BE2C (cell line): Measurements from ENCODE around the gene IFNB1. TPM values are rescaled to one million over a fixed set of nuclear protein-coding genes. Genes with fewer than 3 reads are reported as not detected.

Experiments used
- DNase-seq: peaks from one replicate; pipeline ENCODE4 v3.0.0-alpha.2; 2020
- H3K27me3 ChIP-seq: fragments of 250-450 bp; sonication (Bioruptor Pico); 2 replicates; pipeline ENCODE4 v1.5.1; 2020; ENCODE audit warnings: mild to moderate bottlenecking
- H3K36me3 ChIP-seq: fragments of 250-450 bp; sonication (Bioruptor Pico); 2 replicates; pipeline ENCODE4 v1.5.1; 2020; ENCODE audit warnings: mild to moderate bottlenecking
- H3K4me1 ChIP-seq: fragments of 250-450 bp; sonication (Bioruptor Pico); 2 replicates; pipeline ENCODE4 v1.5.1; 2020
- H3K4me3 ChIP-seq: 2 replicates; pipeline ENCODE4 v1.5.1; 2011; ENCODE audit warnings: low read depth, low read length
- H3K9me3 ChIP-seq: fragments of 250-450 bp; sonication (Bioruptor Pico); 2 replicates; pipeline ENCODE4 v1.5.1; 2020
- polyA plus RNA-seq: library from polyadenylated mRNA; unstranded; fragments of >200 nt; gene quantifications from one replicate; pipeline ENCODE4 v1.2.1, GENCODE V29; 2012; ENCODE audit warnings: low read depth, missing spikeins; ENCODE audit not compliant: insufficient read length, insufficient read depth
- TF ChIP-seq, protein P1 (sequence below): IDR thresholded peaks from 2 replicates; pipeline ENCODE4 v1.5.1; 2012; ENCODE audit warnings: mild to moderate bottlenecking, low read depth, low read length

The IFNB1 gene
- polyA plus RNA-seq = not detected

GRCh38 chr9:21077781-21078180 lies at the start of gene IFNB1:
IFNB1 (minus strand) TSS chr9:21077942; CDS start chr9:21077869, 73 bp downstream.
- Histone ChIP-seq H3K36me3 (no peaks in the 10 kb centered on the region), H3K27me3 (no peaks in the 10 kb centered on the region)
- TF ChIP-seq, protein P1, sequence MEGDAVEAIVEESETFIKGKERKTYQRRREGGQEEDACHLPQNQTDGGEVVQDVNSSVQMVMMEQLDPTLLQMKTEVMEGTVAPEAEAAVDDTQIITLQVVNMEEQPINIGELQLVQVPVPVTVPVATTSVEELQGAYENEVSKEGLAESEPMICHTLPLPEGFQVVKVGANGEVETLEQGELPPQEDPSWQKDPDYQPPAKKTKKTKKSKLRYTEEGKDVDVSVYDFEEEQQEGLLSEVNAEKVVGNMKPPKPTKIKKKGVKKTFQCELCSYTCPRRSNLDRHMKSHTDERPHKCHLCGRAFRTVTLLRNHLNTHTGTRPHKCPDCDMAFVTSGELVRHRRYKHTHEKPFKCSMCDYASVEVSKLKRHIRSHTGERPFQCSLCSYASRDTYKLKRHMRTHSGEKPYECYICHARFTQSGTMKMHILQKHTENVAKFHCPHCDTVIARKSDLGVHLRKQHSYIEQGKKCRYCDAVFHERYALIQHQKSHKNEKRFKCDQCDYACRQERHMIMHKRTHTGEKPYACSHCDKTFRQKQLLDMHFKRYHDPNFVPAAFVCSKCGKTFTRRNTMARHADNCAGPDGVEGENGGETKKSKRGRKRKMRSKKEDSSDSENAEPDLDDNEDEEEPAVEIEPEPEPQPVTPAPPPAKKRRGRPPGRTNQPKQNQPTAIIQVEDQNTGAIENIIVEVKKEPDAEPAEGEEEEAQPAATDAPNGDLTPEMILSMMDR = no peak

GRCh38 chr9:21121595-21122251 lies 44.0 kb upstream of the IFNB1 start:
- H3K9me3 ChIP-seq = no peaks in the 10 kb centered on the region
- no peaks in the 10 kb centered on the region for H3K36me3 ChIP-seq
- H3K27me3 ChIP-seq = no peaks in the 10 kb centered on the region
- DNase-seq = no peak
- H3K4me3 ChIP-seq = no peak overlapping the region
- TF ChIP-seq, protein P1 = no peak
- no peaks in the 10 kb centered on the region for H3K4me1 ChIP-seq

More at GRCh38 chr9:21077781-21078180, at the start of gene IFNB1:
- no peaks in the 10 kb centered on the region for H3K4me1 ChIP-seq
- H3K9me3 ChIP-seq = no peaks in the 10 kb centered on the region
- H3K4me3 ChIP-seq = no peak within 1 kb of the TSS
- no peak for DNase-seq

DNA sequence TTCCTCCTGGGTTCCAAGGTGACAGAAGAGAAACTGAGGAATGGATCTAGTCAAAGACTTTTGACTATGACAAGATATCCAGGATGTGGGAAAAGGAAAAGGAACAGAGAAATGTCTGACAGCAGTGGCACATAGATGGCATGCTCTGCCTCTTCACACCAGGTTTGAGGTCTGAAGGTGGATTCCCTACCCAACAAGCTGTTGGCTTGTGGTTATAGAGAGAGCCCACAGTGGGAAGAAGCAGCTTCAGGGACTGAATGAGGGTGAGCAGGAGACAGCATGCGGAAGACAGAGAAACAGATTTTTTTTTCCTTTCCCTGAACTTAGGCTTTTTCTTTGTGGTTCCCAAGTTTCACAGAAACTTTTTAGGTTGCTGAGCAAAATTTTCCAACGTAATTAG lies 43.3 kb upstream of the IFNB1 start:
- DNase-seq = no peak
- Histone ChIP-seq H3K4me1 (no peaks in the 10 kb centered on the region), H3K36me3 (no peaks in the 10 kb centered on the region), H3K4me3 (no peak overlapping the region), H3K9me3 (no peaks in the 10 kb centered on the region), H3K27me3 (no peaks in the 10 kb centered on the region)
- TF ChIP-seq, protein P1 = no peak

DNA sequence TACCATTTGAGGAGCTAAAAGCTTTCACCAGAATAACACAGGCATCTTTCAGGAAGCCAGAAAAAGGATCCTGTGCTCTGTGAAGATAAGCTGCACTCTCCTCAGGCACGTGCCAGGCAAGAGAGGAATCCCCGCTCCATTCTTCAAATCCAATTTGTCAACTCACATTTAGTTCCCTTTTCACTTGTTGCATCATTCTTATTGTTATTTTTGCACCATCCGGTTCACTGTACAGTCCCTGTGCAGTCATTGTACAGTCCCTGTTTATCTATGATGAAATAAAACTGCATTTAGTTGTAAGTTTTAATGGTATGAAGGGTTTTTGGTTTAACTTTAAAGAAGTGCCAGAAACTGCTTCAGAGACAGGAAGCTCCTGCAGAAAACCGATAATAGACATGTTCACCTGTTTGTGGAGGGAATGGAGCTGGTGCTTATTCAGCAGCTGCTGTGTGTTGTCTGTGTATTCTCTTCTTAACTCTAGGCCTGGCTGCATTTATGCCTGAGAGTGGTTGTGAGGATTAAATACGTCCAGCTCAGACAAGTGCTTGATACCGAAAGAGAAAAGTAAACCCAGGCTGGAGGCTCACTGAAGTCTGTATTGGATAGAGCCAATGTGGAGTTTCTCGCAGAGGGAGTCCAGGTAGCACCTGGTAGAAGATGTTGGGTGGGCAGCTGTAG lies 41.5 kb upstream of the IFNB1 start:
- H3K36me3 ChIP-seq = no peaks in the 10 kb centered on the region
- H3K9me3 ChIP-seq = no peaks in the 10 kb centered on the region
- no peaks in the 10 kb centered on the region; the same call in 1 of the 2 replicates for H3K27me3 ChIP-seq
- H3K4me1 ChIP-seq = no peaks in the 10 kb centered on the region
- no peak overlapping the region for H3K4me3 ChIP-seq
- no peak for DNase-seq
- TF ChIP-seq, protein P1 = no peak

DNA sequence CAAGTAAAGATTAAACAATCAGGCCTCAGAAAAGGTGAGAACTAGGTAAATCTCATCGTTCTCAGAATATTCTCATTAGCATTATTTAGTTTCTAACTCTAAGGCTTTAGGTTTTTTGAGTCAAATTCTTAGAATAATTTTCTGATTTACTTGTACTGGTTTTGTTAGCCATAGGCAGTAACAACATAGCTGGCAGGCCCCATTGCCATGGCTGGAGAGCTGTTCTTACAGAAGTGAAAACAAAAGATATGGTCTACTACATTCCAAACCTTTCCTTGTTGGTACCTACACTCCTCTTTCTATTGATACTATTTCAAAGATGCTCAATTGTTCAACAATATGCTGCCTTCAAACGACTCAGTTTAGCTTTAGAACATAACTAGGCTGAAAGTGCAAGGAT lies 36.6 kb upstream of the IFNB1 start:
- no peaks in the 10 kb centered on the region for H3K9me3 ChIP-seq
- no peak overlapping the region for H3K4me3 ChIP-seq
- DNase-seq = no peak
- no peaks in the 10 kb centered on the region for H3K4me1 ChIP-seq
- no peaks in the 10 kb centered on the region for H3K36me3 ChIP-seq
- H3K27me3 ChIP-seq = peaks cover 10% of the 10 kb centered on the region
- TF ChIP-seq, protein P1 = no peak
